SW480 (cell line): ENCODE measurements around the gene LRP10.
A peak's percentile ranks its signal among the peaks of the same experiment; 100 is the strongest.

Experiments used
- DNase-seq: peaks from one replicate; pipeline ENCODE4 v3.0.0-alpha.2; 2016; ENCODE audit warnings: low spot score

The LRP10 gene

DNA sequence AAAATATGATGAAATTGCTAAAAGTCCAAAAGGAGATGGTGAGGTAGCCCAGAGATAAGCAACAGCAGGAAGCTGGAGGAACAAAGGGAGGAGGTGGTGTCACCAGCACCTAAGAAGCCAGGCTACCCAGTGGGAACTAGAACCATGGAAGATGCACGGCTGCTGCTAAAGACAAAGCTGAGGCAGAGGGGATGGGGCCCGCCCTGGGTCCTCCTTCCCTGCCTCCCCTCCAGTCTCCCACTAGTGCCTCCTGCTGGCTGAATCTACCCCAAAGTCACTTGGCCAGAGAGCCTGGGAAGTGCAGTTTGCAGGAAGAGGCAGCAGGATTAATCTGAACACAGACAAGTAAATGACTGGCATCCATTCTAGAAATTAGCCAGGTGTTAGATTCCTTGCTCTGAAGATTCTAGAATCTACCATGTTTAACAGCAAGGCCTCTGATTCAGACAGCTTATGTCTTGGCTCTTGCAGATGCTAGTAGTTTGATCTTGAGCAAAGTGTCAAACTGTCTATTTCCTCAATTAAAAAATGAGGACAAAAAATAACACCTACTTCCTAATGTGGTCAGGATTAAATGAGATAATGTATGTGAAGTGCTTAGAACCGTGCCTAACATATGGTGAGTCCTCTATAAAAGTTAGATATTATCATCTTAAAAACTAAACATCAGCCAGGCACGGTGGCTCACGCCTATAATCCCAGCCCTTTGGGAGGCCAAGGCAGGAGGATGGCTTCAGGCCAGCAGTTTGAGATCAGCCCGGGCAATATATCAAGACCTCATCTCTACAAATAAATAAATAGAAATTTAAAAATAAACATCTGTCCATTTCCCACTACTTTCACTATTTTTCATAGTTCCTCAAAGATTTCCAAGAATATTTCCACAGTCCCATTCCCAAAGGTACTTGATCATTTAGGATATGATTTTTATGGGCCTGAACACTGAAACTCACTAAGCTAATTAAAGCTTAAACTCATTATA is 5.8 kb upstream of the LRP10 start:
- no peak for DNase-seq

DNA sequence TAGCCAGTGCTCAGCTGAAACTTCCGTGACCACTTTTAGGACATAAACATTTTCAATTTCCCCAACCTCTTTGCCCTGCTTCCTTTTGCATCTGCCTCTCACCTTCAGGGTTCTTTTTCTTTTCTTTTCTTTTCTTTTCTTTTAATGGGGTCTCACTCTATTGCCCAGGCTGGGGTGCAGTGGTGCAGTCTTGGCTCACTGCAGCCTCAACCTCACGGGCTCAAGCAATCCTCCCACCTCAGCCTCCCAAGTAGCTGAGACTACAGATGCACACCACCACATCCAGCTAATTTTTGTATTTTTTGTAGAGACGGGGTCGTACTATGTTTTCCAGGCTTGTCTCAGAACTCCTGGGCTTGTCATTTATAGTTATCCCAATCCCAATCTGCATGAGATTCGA is 4.7 kb upstream of the LRP10 start:
- DNase-seq = no peak

GRCh38 chr14:22870811-22871223 is 723 bp upstream of the LRP10 start:
- no peak for DNase-seq

DNA sequence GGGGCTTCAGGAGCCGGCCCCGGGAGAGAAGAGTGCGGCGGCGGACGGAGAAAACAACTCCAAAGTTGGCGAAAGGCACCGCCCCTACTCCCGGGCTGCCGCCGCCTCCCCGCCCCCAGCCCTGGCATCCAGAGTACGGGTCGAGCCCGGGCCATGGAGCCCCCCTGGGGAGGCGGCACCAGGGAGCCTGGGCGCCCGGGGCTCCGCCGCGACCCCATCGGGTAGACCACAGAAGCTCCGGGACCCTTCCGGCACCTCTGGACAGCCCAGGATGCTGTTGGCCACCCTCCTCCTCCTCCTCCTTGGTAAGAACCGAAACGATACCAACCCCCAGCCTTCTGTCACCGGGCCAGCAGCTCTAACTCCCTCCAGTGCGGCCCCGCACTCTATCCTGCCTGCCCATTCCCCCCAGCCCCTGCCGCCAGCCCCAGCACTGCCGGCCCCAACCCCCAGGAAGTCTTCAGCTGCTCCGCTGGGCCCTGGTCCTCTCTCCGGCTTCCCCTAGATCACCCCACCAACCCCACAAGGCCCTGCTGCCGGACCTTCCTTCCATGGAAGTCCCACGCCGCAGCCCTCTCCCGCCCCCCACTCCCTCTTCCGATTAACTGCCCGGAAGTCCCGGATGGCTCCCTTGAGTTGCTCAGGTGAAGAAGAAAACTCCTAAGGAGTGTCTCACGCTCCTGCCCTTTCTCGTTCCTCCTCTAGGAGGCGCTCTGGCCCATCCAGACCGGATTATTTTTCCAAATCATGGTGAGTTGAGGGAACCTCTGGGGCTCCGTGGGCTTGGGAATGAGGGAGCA is 693 bp downstream of the LRP10 start:
- peak; percentile 77 for DNase-seq

- DNase-seq = no peak
Measured at GRCh38 chr14:22872833-22873520, 1.4 kb downstream of the LRP10 start.

DNA sequence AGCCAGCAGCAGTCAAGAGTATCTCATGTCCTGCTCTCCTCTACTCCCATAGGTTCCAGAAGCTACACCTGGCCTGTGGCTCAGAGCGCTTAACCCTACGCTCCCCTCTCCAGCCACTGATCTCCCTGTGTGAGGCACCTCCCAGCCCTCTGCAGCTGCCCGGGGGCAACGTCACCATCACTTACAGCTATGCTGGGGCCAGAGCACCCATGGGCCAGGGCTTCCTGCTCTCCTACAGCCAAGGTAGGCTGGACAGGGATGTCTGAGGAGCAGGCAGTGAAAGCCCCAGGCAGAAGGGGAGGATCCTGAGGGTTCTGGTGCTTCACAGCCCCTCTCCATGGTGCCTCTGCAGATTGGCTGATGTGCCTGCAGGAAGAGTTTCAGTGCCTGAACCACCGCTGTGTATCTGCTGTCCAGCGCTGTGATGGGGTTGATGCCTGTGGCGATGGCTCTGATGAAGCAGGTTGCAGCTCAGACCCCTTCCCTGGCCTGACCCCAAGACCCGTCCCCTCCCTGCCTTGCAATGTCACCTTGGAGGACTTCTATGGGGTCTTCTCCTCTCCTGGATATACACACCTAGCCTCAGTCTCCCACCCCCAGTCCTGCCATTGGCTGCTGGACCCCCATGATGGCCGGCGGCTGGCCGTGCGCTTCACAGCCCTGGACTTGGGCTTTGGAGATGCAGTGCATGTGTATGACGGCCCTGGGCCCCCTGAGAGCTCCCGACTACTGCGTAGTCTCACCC is 3.6 kb downstream of the LRP10 start:
- DNase-seq = no peak

- DNase-seq = no peak
Measured at GRCh38 chr14:22875748-22876319, 4.3 kb downstream of the LRP10 start.

DNA sequence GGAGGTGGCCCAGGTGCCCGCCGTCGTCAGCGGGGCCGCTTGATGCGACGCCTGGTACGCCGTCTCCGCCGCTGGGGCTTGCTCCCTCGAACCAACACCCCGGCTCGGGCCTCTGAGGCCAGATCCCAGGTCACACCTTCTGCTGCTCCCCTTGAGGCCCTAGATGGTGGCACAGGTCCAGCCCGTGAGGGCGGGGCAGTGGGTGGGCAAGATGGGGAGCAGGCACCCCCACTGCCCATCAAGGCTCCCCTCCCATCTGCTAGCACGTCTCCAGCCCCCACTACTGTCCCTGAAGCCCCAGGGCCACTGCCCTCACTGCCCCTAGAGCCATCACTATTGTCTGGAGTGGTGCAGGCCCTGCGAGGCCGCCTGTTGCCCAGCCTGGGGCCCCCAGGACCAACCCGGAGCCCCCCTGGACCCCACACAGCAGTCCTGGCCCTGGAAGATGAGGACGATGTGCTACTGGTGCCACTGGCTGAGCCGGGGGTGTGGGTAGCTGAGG is 5.5 kb downstream of the LRP10 start:
- no peak for DNase-seq

DNA sequence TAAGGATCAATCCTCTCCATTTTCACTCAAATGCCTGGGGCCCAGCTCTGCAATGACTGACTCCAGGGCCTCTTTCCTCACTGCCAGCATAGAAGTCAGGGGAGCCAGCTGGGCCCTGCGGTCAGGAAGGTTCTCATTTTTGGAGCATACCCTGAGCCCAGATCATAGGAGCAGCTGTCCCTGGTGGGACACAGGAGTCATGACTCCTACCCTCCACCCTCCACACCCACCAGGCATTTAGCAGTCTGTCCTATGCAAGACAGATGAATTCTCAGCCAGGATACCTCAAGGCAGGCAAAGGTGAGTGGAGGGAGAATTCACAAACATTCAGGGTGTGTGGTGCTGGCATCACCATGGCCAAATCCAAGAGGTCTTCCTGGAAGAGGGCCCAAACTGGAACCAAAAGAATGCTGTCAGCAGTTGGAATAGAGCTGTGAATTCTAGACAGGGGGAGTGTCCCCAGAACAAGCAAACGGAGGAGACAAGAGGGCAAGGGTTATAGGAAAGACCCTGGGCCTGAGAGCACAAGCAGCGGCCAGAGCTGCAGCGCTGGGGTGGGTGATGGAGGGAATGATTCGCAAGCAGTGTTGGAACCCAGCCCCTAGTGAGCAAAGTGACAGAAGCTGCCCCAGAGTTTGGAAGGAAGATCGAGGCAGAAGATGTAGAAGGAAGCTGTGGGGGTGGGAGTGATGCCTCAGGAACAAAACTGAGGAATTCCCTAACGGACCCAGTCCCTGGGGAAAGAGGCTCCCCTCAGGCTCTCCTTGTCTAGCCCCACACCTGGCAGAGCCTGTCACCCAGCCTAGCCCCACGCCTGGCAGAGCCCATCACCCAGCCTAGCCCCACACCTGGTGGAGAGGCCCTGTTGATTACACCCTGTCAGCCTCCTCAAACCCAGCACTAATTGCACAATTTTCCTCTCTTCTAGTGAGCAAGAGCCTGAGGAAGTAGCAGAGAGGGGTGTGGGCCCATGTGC is 7.0 kb downstream of the LRP10 start:
- DNase-seq = no peak

DNA sequence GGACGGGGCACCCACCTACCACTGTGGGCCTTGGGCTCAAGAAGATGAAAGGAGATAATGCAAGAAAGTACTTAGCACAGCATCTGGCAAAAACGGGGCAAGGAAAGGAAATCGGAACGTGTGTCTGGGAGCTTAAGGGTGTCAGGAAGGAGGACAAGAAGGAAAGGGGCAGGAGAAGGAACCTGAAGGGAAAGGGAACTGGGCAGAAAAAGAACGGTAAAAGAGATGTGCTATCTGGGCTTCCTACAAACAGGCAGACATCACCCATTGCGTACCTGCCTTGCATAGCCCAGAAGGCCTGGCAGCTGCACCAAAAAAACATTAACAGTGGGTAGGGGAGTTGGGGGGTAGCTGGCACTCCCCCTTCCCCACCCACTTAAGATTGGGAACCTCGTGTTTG is 10.5 kb downstream of the LRP10 start:
- DNase-seq = no peak

DNA sequence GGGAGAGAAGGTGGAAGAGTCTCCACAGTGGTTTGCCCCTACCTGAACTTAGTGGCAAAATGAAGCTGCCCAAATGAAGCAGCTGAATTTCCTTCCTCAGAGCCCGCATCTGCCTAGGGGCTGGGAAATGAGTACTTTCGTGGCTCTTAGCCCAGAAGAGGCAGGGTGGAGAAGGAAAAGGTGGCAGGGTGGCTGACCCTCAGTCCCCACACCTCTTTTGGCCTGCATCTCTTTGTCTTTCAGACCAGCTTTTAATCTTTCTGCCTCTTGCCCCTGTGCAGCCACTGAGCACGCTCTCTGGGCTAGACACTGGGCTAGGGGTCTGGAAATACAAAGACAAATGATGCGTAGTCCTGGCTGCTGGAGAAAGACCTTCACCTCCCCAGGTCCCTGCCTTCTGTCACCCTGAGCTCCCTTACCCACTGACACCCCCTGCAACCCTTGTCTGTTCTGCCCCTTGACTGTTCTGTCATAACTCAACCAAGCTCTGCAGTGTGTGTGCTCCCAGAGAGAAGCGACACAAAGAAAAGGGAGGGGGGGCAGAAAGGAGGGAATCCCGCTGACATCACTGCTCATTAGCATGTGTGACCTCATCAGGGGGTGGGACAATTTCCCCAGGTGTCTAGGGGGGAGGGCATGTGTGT is 11.1 kb downstream of the LRP10 start:
- DNase-seq = no peak

- no peak for DNase-seq
Measured at GRCh38 chr14:22883173-22883976, 11.8 kb downstream of the LRP10 start, which contains the start of gene REM2. TSS of gene REM2 (plus strand) at chr14:22883222. CDS start at chr14:22883288, 66 bp downstream.

GRCh38 chr14:22884076-22884737 is 12.7 kb downstream of the LRP10 start:
- DNase-seq = no peak

GRCh38 chr14:22884738-22885523 is 13.4 kb downstream of the LRP10 start:
- no peak for DNase-seq

GRCh38 chr14:22885975-22886374 is 14.4 kb downstream of the LRP10 start:
- DNase-seq = no peak

DNA sequence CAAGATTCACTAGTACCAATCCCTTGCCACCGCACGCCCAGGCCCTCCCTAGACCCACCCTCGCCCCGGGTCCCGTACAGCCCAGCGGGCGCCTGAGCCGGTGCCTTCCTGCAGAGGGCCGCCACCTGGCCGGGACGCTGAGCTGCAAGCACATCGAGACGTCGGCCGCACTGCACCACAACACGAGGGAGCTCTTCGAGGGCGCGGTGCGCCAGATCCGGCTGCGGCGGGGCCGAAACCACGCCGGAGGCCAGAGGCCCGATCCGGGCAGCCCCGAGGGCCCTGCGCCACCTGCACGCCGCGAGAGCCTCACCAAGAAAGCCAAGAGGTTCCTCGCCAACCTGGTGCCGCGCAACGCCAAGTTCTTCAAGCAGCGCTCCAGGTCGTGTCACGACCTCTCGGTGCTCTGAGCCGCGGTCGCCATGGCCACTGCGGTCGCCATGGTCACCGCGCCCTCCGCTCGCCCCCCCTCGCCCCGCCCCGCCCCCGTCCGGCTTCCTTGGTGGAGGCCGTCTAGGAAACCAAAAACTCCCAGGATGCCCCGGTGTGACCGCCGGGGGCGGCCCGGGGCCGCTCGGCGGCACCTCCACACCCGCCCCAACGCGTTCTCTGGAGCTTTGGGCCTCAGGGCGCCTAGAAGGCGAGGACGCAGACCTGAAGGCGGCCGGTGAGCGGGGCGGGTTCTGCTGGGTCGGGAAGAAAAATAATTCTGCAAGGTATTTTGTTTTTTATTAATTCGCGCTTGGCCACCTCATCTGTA is 15.1 kb downstream of the LRP10 start:
- DNase-seq = peak; percentile 80
